GM19438 (cell line): ENCODE data around the gene CRTC3.
A peak's percentile ranks its signal among the peaks of the same experiment; 100 is the strongest.
"Not testable (repeated sequence)": the region's sequence is repeated elsewhere in the genome, so short reads cannot be mapped to it uniquely, and the experiment has no call there.

Source experiments
- ATAC-seq: cut with Tn5 transposase; IDR thresholded peaks from one replicate; pipeline ENCODE4 v1.9.1; 2021; ENCODE audit warnings: low read depth; ENCODE audit not compliant: unreplicated experiment

The CRTC3 gene, protein sequence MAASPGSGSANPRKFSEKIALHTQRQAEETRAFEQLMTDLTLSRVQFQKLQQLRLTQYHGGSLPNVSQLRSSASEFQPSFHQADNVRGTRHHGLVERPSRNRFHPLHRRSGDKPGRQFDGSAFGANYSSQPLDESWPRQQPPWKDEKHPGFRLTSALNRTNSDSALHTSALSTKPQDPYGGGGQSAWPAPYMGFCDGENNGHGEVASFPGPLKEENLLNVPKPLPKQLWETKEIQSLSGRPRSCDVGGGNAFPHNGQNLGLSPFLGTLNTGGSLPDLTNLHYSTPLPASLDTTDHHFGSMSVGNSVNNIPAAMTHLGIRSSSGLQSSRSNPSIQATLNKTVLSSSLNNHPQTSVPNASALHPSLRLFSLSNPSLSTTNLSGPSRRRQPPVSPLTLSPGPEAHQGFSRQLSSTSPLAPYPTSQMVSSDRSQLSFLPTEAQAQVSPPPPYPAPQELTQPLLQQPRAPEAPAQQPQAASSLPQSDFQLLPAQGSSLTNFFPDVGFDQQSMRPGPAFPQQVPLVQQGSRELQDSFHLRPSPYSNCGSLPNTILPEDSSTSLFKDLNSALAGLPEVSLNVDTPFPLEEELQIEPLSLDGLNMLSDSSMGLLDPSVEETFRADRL

DNA sequence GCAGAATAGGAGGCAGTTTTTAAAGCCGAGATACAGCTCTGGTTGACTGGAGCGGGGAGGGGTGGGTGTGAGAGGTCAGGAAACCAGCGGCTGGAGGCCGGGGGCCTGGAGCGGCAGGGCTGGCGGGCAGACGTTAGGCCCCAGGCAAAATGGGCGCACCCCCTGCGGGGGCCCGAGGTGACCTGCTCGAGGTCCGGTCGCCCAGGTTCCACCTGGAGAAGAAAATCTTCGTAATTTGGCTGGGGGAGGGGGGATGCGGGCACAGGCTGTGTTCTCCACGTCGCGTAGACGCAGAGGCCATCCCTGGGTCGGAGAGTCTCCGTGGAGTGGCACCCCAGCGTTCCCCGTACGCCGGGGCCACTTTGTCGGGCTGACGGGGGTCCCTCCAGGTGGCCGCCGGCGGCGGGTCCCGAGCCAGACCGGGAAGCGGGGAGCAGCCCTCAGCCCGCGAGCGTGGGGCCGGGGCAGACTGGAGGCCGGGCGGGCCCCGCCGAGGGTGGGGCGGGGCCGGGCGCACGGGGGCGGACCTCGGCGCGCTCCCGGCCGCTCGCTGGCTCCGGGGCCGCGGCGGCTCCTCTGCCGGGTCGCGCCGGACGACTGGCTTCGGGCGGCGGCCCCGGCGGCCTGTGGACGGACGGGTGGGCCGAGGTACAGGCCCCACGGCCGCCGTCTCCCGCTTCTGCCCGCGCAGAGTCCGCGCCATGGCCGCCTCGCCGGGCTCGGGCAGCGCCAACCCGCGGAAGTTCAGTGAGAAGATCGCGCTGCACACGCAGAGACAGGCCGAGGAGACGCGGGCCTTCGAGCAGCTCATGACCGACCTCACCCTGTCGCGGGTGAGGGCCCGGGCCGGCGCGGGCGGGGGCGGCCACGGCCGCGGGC lies at the start of gene CRTC3:
Gene CRTC3 (plus strand): TSS at position 553 of the 879 bp plus-strand sequence. CDS start 149 bp downstream, at position 702.
- ATAC-seq, result peak; percentile 71

GRCh38 chr15:90481023-90481422 lies 48.7 kb upstream of the CRTC3 start:
- no peak for ATAC-seq

DNA sequence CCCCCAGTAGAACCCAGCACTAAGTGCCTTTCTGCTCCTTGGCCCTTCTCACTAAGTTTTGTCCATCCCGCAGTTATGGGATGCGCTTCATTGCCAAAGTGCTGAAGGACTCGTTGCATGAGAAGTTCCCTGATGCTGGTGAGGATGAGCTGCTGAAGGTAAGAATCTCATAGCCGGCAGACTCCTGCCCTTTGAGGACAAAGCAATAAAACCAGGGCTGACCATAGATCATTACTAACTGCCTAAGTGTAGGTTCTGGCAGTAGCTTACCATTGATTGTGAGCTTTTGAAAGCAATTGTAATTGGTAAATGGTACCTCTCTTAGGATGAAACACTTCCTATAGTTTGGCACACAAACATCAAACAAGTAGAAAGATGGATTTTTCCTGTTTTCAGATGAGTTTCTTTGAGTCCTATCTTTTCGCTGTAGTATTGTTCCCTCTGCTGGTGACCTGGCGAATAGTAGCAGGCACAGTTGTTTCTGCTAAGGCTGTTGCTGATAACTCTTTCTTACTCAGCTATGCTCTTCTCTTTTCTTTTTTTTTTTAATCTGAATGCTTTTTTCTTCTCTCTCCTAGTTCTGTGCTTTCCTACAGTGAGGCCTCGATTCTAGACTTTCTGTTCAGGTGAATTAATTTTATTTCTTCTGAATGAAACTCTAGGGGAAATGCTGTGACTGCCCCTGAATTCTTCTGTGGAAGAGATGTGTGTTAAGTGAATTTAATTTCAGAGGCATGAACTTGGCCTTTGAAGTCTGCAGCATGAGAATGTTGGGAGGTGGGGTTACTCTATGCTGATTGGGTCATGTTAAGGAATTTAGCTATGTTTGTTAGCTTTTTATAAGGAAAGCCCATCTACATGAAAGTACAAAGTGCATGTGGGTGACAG lies 47.4 kb upstream of the CRTC3 start:
- ATAC-seq, result no peak

GRCh38 chr15:90483012-90483307 lies 46.8 kb upstream of the CRTC3 start:
- no peak for ATAC-seq

DNA sequence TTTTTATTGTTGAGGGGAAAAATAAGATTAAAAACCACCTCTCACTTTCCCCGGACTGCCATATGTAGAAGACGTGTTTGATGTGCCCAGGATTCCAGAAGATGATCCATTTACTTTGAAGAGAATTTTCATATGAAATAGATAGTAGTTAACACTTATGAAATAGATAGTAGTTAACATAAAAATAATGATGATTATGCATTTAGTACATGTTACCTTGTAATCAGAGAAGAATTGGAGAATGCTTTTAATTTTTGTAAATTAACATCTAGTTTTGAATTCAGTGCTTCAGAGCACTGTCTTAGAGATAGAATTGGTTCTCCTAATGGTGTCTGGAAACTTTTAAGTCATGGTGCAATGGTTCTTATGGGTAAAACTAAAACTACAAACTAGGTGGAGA lies 46.1 kb upstream of the CRTC3 start:
- no peak for ATAC-seq

GRCh38 chr15:90487186-90487585 lies 42.5 kb upstream of the CRTC3 start:
- no peak for ATAC-seq

- no peak for ATAC-seq
These were observed 40.2 kb upstream of the CRTC3 start for GRCh38 chr15:90489514-90489913.

DNA sequence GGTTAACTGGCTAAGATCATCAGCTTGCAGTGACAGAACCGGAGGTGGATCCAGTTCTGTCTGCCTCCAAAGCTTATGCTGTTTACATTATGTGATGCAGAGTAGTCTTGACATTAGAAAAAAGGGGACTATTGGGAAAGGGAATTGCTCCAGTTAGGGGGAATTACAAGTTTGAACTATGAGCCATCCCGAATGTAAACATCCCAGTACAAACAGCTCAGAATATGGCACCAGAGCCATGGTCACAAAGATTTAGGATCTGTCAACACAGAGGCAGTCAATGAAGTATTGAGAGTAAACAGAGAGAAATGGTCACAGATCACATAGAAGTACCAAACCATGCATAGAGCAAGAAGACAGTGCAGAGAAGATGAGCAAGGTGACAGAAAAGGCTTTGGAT lies 39.8 kb upstream of the CRTC3 start:
- no peak for ATAC-seq

DNA sequence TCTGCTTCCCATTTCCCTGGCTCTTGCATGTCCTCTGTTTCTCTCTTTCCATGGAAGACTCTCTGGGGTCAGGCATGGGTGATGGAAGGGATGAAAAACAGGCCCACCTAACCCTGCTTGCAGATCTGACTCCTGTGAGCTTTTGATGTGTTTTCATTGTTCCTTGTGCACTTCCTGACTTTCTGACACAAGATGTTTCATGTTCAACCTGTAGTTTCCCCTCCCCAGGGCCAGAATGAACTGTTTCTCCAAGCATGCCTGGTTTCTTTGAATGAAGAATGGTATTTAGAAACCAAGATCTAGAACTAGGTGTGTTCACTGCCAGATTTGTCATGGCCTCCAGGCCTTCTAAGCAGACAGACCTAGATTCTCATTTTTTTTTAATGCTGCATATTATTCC lies 36.1 kb upstream of the CRTC3 start:
- ATAC-seq, result no peak

DNA sequence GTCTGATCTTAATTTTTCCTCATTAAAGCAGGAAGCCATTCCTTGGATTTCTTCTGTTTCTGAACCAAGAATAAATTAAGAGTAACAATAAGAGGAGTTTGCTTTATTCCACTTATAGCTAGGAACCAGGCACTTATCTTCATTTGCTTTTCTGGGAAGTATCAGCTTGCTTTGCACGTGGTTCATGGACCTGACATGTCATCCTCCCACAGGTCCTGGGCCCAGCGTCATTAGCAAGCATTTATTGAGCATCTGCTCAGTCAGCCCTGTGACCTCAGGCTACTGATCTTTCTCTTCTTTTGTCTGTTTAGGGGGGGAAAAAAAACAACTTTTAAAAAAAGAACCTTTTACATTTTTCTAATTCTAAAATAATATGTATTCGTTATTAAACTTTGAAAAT lies 34.7 kb upstream of the CRTC3 start:
- no peak for ATAC-seq

DNA sequence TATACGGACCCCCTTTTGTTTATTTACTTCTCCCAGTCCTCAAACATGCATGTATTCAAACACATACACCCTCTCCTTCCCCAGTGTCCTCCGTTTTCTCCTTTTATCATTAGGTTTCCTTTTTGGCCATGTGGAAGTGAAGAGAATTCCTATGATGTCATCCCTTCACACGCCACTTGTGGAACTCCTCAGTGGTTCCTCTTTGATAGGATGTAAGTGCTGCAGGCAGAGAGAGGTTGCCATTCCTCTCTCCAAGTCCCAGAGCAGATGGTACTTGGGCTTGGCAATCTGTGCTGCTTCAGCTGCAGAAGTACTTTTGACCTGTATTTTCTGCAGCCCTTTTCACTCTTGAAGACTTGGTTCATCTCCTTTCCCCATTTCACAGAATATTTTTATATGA lies 32.9 kb upstream of the CRTC3 start:
- ATAC-seq, result no peak

DNA sequence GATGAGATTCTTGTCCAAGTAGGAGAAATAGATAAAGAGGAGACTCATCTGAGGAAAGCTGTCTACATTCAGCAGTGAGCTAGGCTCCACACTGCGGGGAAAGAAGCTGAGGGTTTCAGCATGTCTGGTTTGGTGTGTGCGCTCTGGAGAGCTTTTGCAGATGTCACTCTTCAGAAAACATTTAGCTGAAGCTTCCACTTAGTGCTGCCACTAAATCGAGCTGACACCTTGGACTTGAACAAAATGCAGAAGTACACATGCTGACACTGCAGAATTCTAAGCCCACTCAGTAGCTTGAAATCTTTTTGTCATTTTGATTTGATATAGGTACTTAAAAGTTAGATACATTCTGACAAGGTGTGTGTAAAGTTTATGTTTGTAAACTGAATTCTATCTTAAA lies 32.3 kb upstream of the CRTC3 start:
- no peak for ATAC-seq

DNA sequence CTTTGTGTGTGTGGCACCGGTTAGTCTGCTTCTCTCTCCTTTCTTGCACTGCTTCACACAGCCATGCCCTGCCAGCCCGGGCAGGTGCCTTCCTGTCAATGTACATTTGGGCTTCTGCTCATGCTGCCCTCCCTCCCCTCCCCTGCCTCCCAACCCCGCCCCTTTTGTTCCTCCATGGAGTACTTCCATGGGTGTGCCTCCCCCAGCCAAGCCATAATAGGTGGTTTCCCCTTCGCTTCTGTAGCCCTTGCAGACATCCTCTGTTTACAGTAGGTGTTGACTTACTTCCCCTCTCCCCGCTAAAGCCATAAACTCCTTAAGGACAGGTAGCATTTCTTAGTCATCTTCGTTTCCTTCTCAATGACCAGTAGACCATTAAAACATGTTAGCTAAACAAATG lies 31.8 kb upstream of the CRTC3 start:
- no peak for ATAC-seq

- no peak for ATAC-seq
These were observed 29.6 kb upstream of the CRTC3 start for GRCh38 chr15:90500171-90500570.

GRCh38 chr15:90501898-90502297 lies 27.8 kb upstream of the CRTC3 start:
- no peak for ATAC-seq

GRCh38 chr15:90510781-90511180 lies 18.9 kb upstream of the CRTC3 start:
- not testable (repeated sequence) for ATAC-seq

- ATAC-seq, result not testable (repeated sequence)
These were observed 18.5 kb upstream of the CRTC3 start for GRCh38 chr15:90511211-90511618.

GRCh38 chr15:90512276-90512675 lies 17.4 kb upstream of the CRTC3 start:
- ATAC-seq, result no peak

- ATAC-seq, result no peak
These were observed 16.7 kb upstream of the CRTC3 start for GRCh38 chr15:90512981-90513380.

GRCh38 chr15:90513448-90513847 lies 16.3 kb upstream of the CRTC3 start:
- no peak for ATAC-seq
